ENCODE results near the gene KIF18B.

The KIF18B gene

GRCh38 chr17:44990994-44991393, 43.4 kb upstream of the KIF18B start:
- no peaks in the 10 kb centered on the region for H3K36me3 ChIP-seq (ENCODE audit: low read depth)
- no peak overlapping the region for H3K4me3 ChIP-seq (ENCODE audit: severe bottlenecking)
- no peaks in the 10 kb centered on the region for H3K4me1 ChIP-seq (ENCODE audit: insufficient read depth, poor library complexity, severe bottlenecking)
- DNase-seq (ENCODE audit: low spot score) (no peak), ATAC-seq (ENCODE audit: low read depth) (no peak)
- no peak overlapping the region for H3K27ac ChIP-seq (ENCODE audit: poor library complexity, severe bottlenecking)
- no peaks in the 10 kb centered on the region for H3K9me3 ChIP-seq (ENCODE audit: severe bottlenecking)
- H3K27me3 ChIP-seq (ENCODE audit: insufficient read depth, poor library complexity, severe bottlenecking), result no peaks in the 10 kb centered on the region
- TF ChIP-seq CTCF (IDR thresholded peaks at IDR 0.05; ENCODE audit: poor library complexity, severe bottlenecking), result no peak

- H3K4me1 ChIP-seq (ENCODE audit: insufficient read depth, poor library complexity, severe bottlenecking), result no peaks in the 10 kb centered on the region
- DNase-seq (ENCODE audit: low spot score) (no peak), ATAC-seq (ENCODE audit: low read depth) (no peak)
- no peak overlapping the region for H3K4me3 ChIP-seq (ENCODE audit: severe bottlenecking)
- H3K27me3 ChIP-seq (ENCODE audit: insufficient read depth, poor library complexity, severe bottlenecking), result no peaks in the 10 kb centered on the region
- H3K9me3 ChIP-seq (ENCODE audit: severe bottlenecking), result no peaks in the 10 kb centered on the region
- H3K36me3 ChIP-seq (ENCODE audit: low read depth), result no peaks in the 10 kb centered on the region
- no peak overlapping the region for H3K27ac ChIP-seq (ENCODE audit: poor library complexity, severe bottlenecking)
- no peak for TF ChIP-seq CTCF (IDR thresholded peaks at IDR 0.05; ENCODE audit: poor library complexity, severe bottlenecking)
Measured at GRCh38 chr17:44989552-44990138, 42.1 kb upstream of the KIF18B start.

- no peaks in the 10 kb centered on the region for H3K4me1 ChIP-seq (ENCODE audit: insufficient read depth, poor library complexity, severe bottlenecking)
- H3K36me3 ChIP-seq (ENCODE audit: low read depth), result no peaks in the 10 kb centered on the region
- H3K27ac ChIP-seq (ENCODE audit: poor library complexity, severe bottlenecking), result no peak overlapping the region
- H3K27me3 ChIP-seq (ENCODE audit: insufficient read depth, poor library complexity, severe bottlenecking), result no peaks in the 10 kb centered on the region
- ATAC-seq (ENCODE audit: low read depth) (no peak), DNase-seq (ENCODE audit: low spot score) (no peak)
- H3K4me3 ChIP-seq (ENCODE audit: severe bottlenecking), result no peak overlapping the region
- no peak for TF ChIP-seq CTCF (IDR thresholded peaks at IDR 0.05; ENCODE audit: poor library complexity, severe bottlenecking)
- no peaks in the 10 kb centered on the region for H3K9me3 ChIP-seq (ENCODE audit: severe bottlenecking)
Measured at GRCh38 chr17:44988044-44988942, 40.7 kb upstream of the KIF18B start.

- H3K27ac ChIP-seq (ENCODE audit: poor library complexity, severe bottlenecking), result no peak overlapping the region
- no peaks in the 10 kb centered on the region for H3K27me3 ChIP-seq (ENCODE audit: insufficient read depth, poor library complexity, severe bottlenecking)
- H3K9me3 ChIP-seq (ENCODE audit: severe bottlenecking), result no peaks in the 10 kb centered on the region
- no peak for DNase-seq (ENCODE audit: low spot score)
- no peaks in the 10 kb centered on the region for H3K36me3 ChIP-seq (ENCODE audit: low read depth)
- TF ChIP-seq CTCF (IDR thresholded peaks at IDR 0.05; ENCODE audit: poor library complexity, severe bottlenecking), result no peak
- peaks cover 20% of the 10 kb centered on the region for H3K4me1 ChIP-seq (ENCODE audit: insufficient read depth, poor library complexity, severe bottlenecking)
- H3K4me3 ChIP-seq (ENCODE audit: severe bottlenecking), result no peak overlapping the region
- no peak for ATAC-seq (ENCODE audit: low read depth)
Measured at GRCh38 chr17:44983563-44983962, 36.0 kb upstream of the KIF18B start.

Data from RWPE2 (cell line).